HCT116 (cell line): ENCODE measurements around the gene SNAPC1. TPM values are rescaled to one million over a fixed set of nuclear protein-coding genes. Genes with fewer than 3 reads are reported as not detected.

Experiments
- ATAC-seq: fragments of 200-7000 bp; cut with Tn5 transposase; 2 replicates; pipeline ENCODE4 v1.9.1; 2020; ENCODE audit warnings: mild to moderate bottlenecking, moderate library complexity
- BruUV-seq: library from RNA; stranded (reverse); fragments of 400-500 nt; replicated peaks from 2 replicates; lab custom pipeline; 2021; lab: Mats Ljungman, UMichigan
- CTCF ChIA-PET: fragments of 300-600 bp; sonication (Branson Sonifier 250); formaldehyde crosslinking; loops from one replicate; lab custom pipeline; 2021; ENCODE audit warnings: antibody characterized with exemption; lab: Charles Lee
- POLR2A ChIA-PET: fragments of 300-600, 350-600 bp; sonication (Branson Sonifier 250); formaldehyde crosslinking; loops from one replicate; lab custom pipeline; 2021; ENCODE audit warnings: antibody characterized with exemption; lab: Charles Lee
- RAD21 ChIA-PET, 2 experiments: fragments of 300-600 bp; sonication (Branson Sonifier 250); formaldehyde crosslinking; loops; one replicate each; lab custom pipeline; 2023; ENCODE audit warnings: low total read pairs in 2 of 2; ENCODE audit not compliant: uncharacterized antibody in 2 of 2, unreplicated experiment in 2 of 2, low non-redundant PET in 1 of 2; lab: Charles Lee
- DNase-seq: peaks from one replicate; pipeline ENCODE4 v3.0.0-alpha.2; 2010; ENCODE audit warnings: low read depth, low spot score
- H2AFZ ChIP-seq: fragments of 200-600 bp; shearing (Covaris generic), sonication (generic); 2 replicates; pipeline ENCODE4 v1.6.1; 2017; ENCODE audit warnings: low read depth, mixed run types, mixed read lengths, antibody characterized with exemption, low read length; ENCODE audit not compliant: poor library complexity, severe bottlenecking
- H3K27ac ChIP-seq: 2 replicates; pipeline ENCODE4 v1.5.1; 2012; ENCODE audit warnings: low read depth, low read length
- H3K27me3 ChIP-seq: fragments of 200-600 bp; sonication (generic); 2 replicates; pipeline ENCODE4 v1.6.1; 2016; ENCODE audit warnings: mixed run types, low read length, mixed read lengths; ENCODE audit not compliant: insufficient read depth
- H3K36me3 ChIP-seq, 2 experiments: fragments of 200-500 bp in 1 of 2; fragments of 200-600 bp in 1 of 2; sonication (Bioruptor generic) in 1 of 2; sonication (generic) in 1 of 2; 2 replicates each; pipeline versions ENCODE4 v1.5.1 to v1.6.1; 2014 to 2016; ENCODE audit warnings: low read length in 2 of 2, inconsistent platforms in 1 of 2, mixed read lengths in 1 of 2, mixed run types in 1 of 2; ENCODE audit not compliant: insufficient read depth in 2 of 2, control insufficient read depth in 1 of 2
- H3K4me1 ChIP-seq, 2 experiments: fragments of 200-600 bp in 1 of 2; sonication (generic) in 1 of 2; 2 replicates each; pipeline versions ENCODE4 v1.5.1 to v1.6.1; 2012 to 2017; ENCODE audit warnings: low read length in 2 of 2, inconsistent platforms in 1 of 2, mild to moderate bottlenecking in 1 of 2, mixed read lengths in 1 of 2, mixed run types in 1 of 2, moderate library complexity in 1 of 2; ENCODE audit not compliant: insufficient read depth in 2 of 2, control insufficient read depth in 1 of 2
- H3K4me2 ChIP-seq: fragments of 200-600 bp; sonication (generic); 2 replicates; pipeline ENCODE4 v1.6.1; 2017; ENCODE audit warnings: mixed run types, low read length, mixed read lengths
- H3K4me3 ChIP-seq, 2 experiments: fragments of 200-600 bp in 1 of 2; sonication (generic) in 1 of 2; replicated peaks in 1 of 2; 2 replicates each; pipeline ENCODE4 v1.5.1; 2011 to 2016; ENCODE audit warnings: low read length in 2 of 2, control low read depth in 1 of 2, low read depth in 1 of 2, mild to moderate bottlenecking in 1 of 2, mixed read lengths in 1 of 2, mixed run types in 1 of 2
- H3K79me2 ChIP-seq: fragments of 200-600 bp; sonication (generic); 2 replicates; pipeline ENCODE4 v1.6.1; 2017; ENCODE audit warnings: mild to moderate bottlenecking, mixed run types, low read length, moderate library complexity, mixed read lengths; ENCODE audit not compliant: insufficient read depth
- H3K9ac ChIP-seq: fragments of 200-600 bp; sonication (generic); 2 replicates; pipeline ENCODE4 v1.6.1; 2016; ENCODE audit warnings: low read length, mixed read lengths
- H3K9me2 ChIP-seq: fragments of 200-600 bp; sonication (generic), shearing (Covaris generic); 2 replicates; pipeline ENCODE4 v1.6.1; 2017; ENCODE audit warnings: mixed run types, mild to moderate bottlenecking, moderate library complexity; ENCODE audit not compliant: insufficient read depth
- H3K9me3 ChIP-seq, 2 experiments: fragments of 200-500 bp in 1 of 2; fragments of 200-600 bp in 1 of 2; sonication (Bioruptor generic) in 1 of 2; sonication (generic) in 1 of 2; 2 replicates each; pipeline ENCODE4 v1.6.1; 2014 to 2017; ENCODE audit warnings: low read length in 2 of 2, mixed read lengths in 2 of 2, inconsistent platforms in 1 of 2, low read depth in 1 of 2, mild to moderate bottlenecking in 1 of 2, mixed run types in 1 of 2, moderate library complexity in 1 of 2; ENCODE audit not compliant: control insufficient read depth in 1 of 2, insufficient read depth in 1 of 2
- H4K20me1 ChIP-seq: fragments of 200-600 bp; sonication (generic), shearing (Covaris generic); 2 replicates; pipeline ENCODE4 v1.6.1; 2017; ENCODE audit warnings: mixed run types, mild to moderate bottlenecking, moderate library complexity; ENCODE audit not compliant: insufficient read depth
- CBX3 ChIP-seq: IDR thresholded peaks from 2 replicates; pipeline ENCODE4 v1.6.1; 2012; ENCODE audit warnings: low read depth
- CEBPB ChIP-seq: IDR thresholded peaks from 2 replicates; pipeline ENCODE4 v1.6.1; 2012; ENCODE audit warnings: low read depth
- CTCF ChIP-seq, 3 experiments: fragments of 200-600 bp in 1 of 3; sonication (generic) in 1 of 3; IDR thresholded peaks in 2 of 3; conservative IDR thresholded peaks in 1 of 3; 2 replicates each; pipeline ENCODE4 v1.5.1; 2012 to 2017; ENCODE audit warnings: low read depth in 2 of 3, low read length in 2 of 3, antibody characterized with exemption in 1 of 3, borderline replicate concordance in 1 of 3, control low read depth in 1 of 3, mild to moderate bottlenecking in 1 of 3, mixed read lengths in 1 of 3, mixed run types in 1 of 3, moderate library complexity in 1 of 3; ENCODE audit not compliant: insufficient read depth in 1 of 3
- EGR1 ChIP-seq: IDR thresholded peaks from 2 replicates; pipeline ENCODE4 v1.6.1; 2012; ENCODE audit warnings: low read depth
- ELF1 ChIP-seq: IDR thresholded peaks from 2 replicates; pipeline ENCODE4 v1.6.1; 2012; ENCODE audit warnings: low read depth, borderline replicate concordance
- EZH2 ChIP-seq: fragments of 200-600 bp; sonication (generic); IDR thresholded peaks from 2 replicates; pipeline ENCODE4 v1.6.1; 2017; ENCODE audit warnings: antibody characterized with exemption, mixed run types
- EZH2phosphoT487 ChIP-seq: fragments of 200-600 bp; IDR thresholded peaks from 2 replicates; pipeline ENCODE4 v1.6.1; 2018; ENCODE audit warnings: antibody characterized with exemption, borderline replicate concordance
- FOSL1 ChIP-seq: IDR thresholded peaks from 2 replicates; pipeline ENCODE4 v1.6.1; 2012; ENCODE audit warnings: low read depth
- JUND ChIP-seq: IDR thresholded peaks from 2 replicates; pipeline ENCODE4 v1.6.1; 2012
- POLR2A ChIP-seq: IDR thresholded peaks from 2 replicates; pipeline ENCODE4 v1.7.0; 2011; ENCODE audit warnings: borderline replicate concordance; ENCODE audit not compliant: insufficient read depth, insufficient read length; ENCODE audit errors: extremely low read depth
- POLR2AphosphoS5 ChIP-seq: IDR thresholded peaks from 2 replicates; pipeline ENCODE4 v1.6.1; 2011; ENCODE audit warnings: mild to moderate bottlenecking, low read depth, low read length, moderate library complexity
- SIN3A ChIP-seq: IDR thresholded peaks from 2 replicates; pipeline ENCODE4 v1.6.1; 2012; ENCODE audit warnings: low read depth
- SP1 ChIP-seq: IDR thresholded peaks from 2 replicates; pipeline ENCODE4 v1.6.1; 2012; ENCODE audit warnings: low read depth
- SRF ChIP-seq: IDR thresholded peaks from 2 replicates; pipeline ENCODE4 v1.6.1; 2012; ENCODE audit warnings: low read depth
- TCF7L2 ChIP-seq: IDR thresholded peaks from 2 replicates; pipeline ENCODE4 v1.7.0; 2011; ENCODE audit warnings: borderline replicate concordance, inconsistent platforms; ENCODE audit not compliant: insufficient read depth, insufficient read length; ENCODE audit errors: extremely low read depth
- ZNF274 ChIP-seq: fragments of 200-500 bp; sonication (Bioruptor generic); IDR thresholded peaks from 2 replicates; pipeline ENCODE4 v1.6.1; 2014; ENCODE audit warnings: mild to moderate bottlenecking, low read depth, low read length, inconsistent platforms
- intact Hi-C: fragments of 100-400 bp; cut with micrococcal nuclease; formaldehyde crosslinking; loops from 2 replicates; pipeline ENCODE4 v1.10.0; 2022
- total RNA-seq: library from RNA; stranded (reverse); gene quantifications from one replicate; pipeline ENCODE4 v1.2.1, GENCODE V29; 2021; ENCODE audit not compliant: unreplicated experiment
- TF ChIP-seq, protein P1 (sequence below): IDR thresholded peaks from 2 replicates; pipeline ENCODE4 v1.6.1; 2011; ENCODE audit warnings: mild to moderate bottlenecking, low read length, moderate library complexity; ENCODE audit not compliant: insufficient replicate concordance; ENCODE audit errors: extremely low read depth
- TF ChIP-seq, protein P2 (sequence below): IDR thresholded peaks from 2 replicates; pipeline ENCODE4 v1.6.1; 2012

SNAPC1 gene
- total RNA-seq, 1 experiment from 2014 or later, result 8.2 TPM

- TF ChIP-seq, protein P1, sequence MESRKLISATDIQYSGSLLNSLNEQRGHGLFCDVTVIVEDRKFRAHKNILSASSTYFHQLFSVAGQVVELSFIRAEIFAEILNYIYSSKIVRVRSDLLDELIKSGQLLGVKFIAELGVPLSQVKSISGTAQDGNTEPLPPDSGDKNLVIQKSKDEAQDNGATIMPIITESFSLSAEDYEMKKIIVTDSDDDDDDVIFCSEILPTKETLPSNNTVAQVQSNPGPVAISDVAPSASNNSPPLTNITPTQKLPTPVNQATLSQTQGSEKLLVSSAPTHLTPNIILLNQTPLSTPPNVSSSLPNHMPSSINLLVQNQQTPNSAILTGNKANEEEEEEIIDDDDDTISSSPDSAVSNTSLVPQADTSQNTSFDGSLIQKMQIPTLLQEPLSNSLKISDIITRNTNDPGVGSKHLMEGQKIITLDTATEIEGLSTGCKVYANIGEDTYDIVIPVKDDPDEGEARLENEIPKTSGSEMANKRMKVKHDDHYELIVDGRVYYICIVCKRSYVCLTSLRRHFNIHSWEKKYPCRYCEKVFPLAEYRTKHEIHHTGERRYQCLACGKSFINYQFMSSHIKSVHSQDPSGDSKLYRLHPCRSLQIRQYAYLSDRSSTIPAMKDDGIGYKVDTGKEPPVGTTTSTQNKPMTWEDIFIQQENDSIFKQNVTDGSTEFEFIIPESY, result no peak
- TF ChIP-seq SIN3A (peak; percentile 95), ZNF274 (no peak), SP1 (no peak), EGR1 (no peak), CEBPB (no peak), SRF (no peak), EZH2 (no peak), FOSL1 (no peak)
These were observed at the start of gene SNAPC1 (continued) for GRCh38 chr14:61761959-61762786.

- CTCF ChIA-PET, result no interaction called here
- POLR2A ChIA-PET, result no interaction called here
- TF ChIP-seq TCF7L2 (no peak), ZNF274 (no peak), JUND (no peak), EZH2phosphoT487 (no peak), ELF1 (no peak), POLR2AphosphoS5 (no peak), POLR2A (no peak), SP1 (no peak), CBX3 (no peak), CTCF (IDR thresholded peaks at IDR 0.05 in 2 of 3, conservative IDR thresholded peaks at IDR 0.05 in 1 of 3; ENCODE audit: borderline replicate concordance in 1 of 3, insufficient read depth in 1 of 3, low read depth in 2 of 3, low read length in 2 of 3) (no peak), EGR1 (no peak)
- TF ChIP-seq, protein P2, sequence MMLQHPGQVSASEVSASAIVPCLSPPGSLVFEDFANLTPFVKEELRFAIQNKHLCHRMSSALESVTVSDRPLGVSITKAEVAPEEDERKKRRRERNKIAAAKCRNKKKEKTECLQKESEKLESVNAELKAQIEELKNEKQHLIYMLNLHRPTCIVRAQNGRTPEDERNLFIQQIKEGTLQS, result no peak
These were observed 48.3 kb upstream of the SNAPC1 start for GRCh38 chr14:61713724-61714437.

More at GRCh38 chr14:61713724-61714437, 48.3 kb upstream of the SNAPC1 start:
- Histone ChIP-seq H3K4me2 (no peak overlapping the region), H3K9me3 (no peaks in the 10 kb centered on the region), H3K79me2 (peaks cover 99% of the 10 kb centered on the region), H3K4me1 (peaks cover 2 to 15% of the 10 kb centered on the region in 2 experiments; a peak in 2 of 4 replicates), H3K9me2 (no peaks in the 10 kb centered on the region), H3K36me3 (no peaks in the 10 kb centered on the region), H3K4me3 (no peak overlapping the region), H2AFZ (no peak overlapping the region), H3K9ac (no peak overlapping the region), H3K27ac (no peak overlapping the region), H3K27me3 (no peaks in the 10 kb centered on the region), H4K20me1 (peaks cover 37% of the 10 kb centered on the region)
- no peak for DNase-seq
- no TSS peak for BruUV-seq
- intact Hi-C loops, result no loop called here
- RAD21 ChIA-PET, result no interaction called here
- ATAC-seq, result no peak
